ENCODE results near the gene SPO11. TPM values are rescaled to one million over a fixed set of nuclear protein-coding genes. Genes with fewer than 3 reads are reported as not detected.

Gene SPO11
- total RNA-seq, 6 experiments from 2014 or later = not detected

GRCh38 chr20:57325632-57326356 is 3.8 kb upstream of the SPO11 start:
- TF ChIP-seq CTCF (IDR thresholded peaks at IDR 0.05) = no peak
- no peak for TF ChIP-seq POLR2A (IDR thresholded peaks at IDR 0.05)
- no peaks in the 10 kb centered on the region for H3K36me3 ChIP-seq
- no peaks in the 10 kb centered on the region for H3K27me3 ChIP-seq
- H3K4me3 ChIP-seq = no peak overlapping the region
- 76% methylated on average over 11 of the region's 12 CpGs for WGBS (ENCODE audit: insufficient coverage, low coverage, low lambda C conversion rate, missing lambda C conversion rate)
- no peak overlapping the region for H3K27ac ChIP-seq
- intact Hi-C loops (cut with DNase I) = no loop called here
- no peaks in the 10 kb centered on the region for H3K9me3 ChIP-seq
- ATAC-seq (no peak), DNase-seq (no peak)
- H3K4me1 ChIP-seq = no peaks in the 10 kb centered on the region

- no peak for ATAC-seq
- DNase-seq = no peak
- intact Hi-C loops (cut with DNase I) = no loop called here
Measured at GRCh38 chr20:57326667-57327455, 2.7 kb upstream of the SPO11 start.

GRCh38 chr20:57327820-57328219 is 1.8 kb upstream of the SPO11 start:
- intact Hi-C loops (cut with DNase I) = no loop called here
- H3K4me1 ChIP-seq = no peaks in the 10 kb centered on the region

More at GRCh38 chr20:57326667-57327455, 2.7 kb upstream of the SPO11 start:
- Histone ChIP-seq H3K27ac (no peak overlapping the region), H3K27me3 (peaks cover 0 to 4% of the 10 kb centered on the region in 2 donors), H3K4me1 (no peaks in the 10 kb centered on the region), H3K9me3 (no peaks in the 10 kb centered on the region), H3K36me3 (no peaks in the 10 kb centered on the region), H3K4me3 (no peak overlapping the region)
- TF ChIP-seq CTCF (IDR thresholded peaks at IDR 0.05) = no peak
- TF ChIP-seq POLR2A (IDR thresholded peaks at IDR 0.05) = no peak
- 33% methylated on average over 7 of the region's 8 CpGs for WGBS (ENCODE audit: insufficient coverage, low coverage, low lambda C conversion rate, missing lambda C conversion rate)

DNA sequence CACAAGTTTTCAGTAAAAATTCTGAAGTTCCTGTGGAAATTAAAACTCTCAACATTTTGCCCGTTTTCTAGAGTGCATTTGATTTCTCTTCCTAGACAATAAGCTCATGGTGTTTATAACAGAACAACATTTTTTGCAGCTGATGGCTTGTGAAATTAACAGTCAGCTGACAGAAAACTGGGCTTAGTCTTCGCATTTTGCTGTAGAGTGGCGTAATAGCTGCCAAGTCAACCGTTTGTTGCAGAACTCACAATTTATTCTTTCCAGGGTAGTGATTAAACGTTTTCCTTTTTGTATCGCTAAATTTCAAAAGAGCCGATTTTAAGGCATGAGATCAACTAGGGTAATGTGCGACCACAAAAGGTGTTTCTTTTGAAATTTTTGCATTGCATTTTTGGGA is 1.4 kb downstream of the SPO11 start:
- TF ChIP-seq CTCF (IDR thresholded peaks at IDR 0.05) (no peak), POLR2A (IDR thresholded peaks at IDR 0.05) (no peak)
- Histone ChIP-seq H3K27me3 (peaks cover 0 to 9% of the 10 kb centered on the region in 2 donors), H3K9me3 (no peaks in the 10 kb centered on the region)

More at GRCh38 chr20:57327820-57328219, 1.8 kb upstream of the SPO11 start:
- Histone ChIP-seq H3K27me3 (peaks cover 0 to 9% of the 10 kb centered on the region in 2 donors), H3K4me3 (no peak overlapping the region), H3K9me3 (no peaks in the 10 kb centered on the region), H3K36me3 (no peaks in the 10 kb centered on the region), H3K27ac (no peak overlapping the region)
- TF ChIP-seq POLR2A (IDR thresholded peaks at IDR 0.05) (no peak), CTCF (IDR thresholded peaks at IDR 0.05) (no peak)
- DNase-seq = no peak
- 60% methylated on average over 6 of the region's 6 CpGs for WGBS (ENCODE audit: insufficient coverage, low coverage, low lambda C conversion rate, missing lambda C conversion rate)
- ATAC-seq = no peak

More for the DNA sequence above, 1.4 kb downstream of the SPO11 start:
- Histone ChIP-seq H3K4me1 (no peaks in the 10 kb centered on the region), H3K27ac (no peak overlapping the region), H3K4me3 (no peak overlapping the region), H3K36me3 (no peaks in the 10 kb centered on the region)
- intact Hi-C loops (cut with DNase I) = no loop called here
- no peak for DNase-seq
- ATAC-seq = no peak
- 37% methylated on average over 8 of the region's 8 CpGs for WGBS (ENCODE audit: insufficient coverage, low coverage, low lambda C conversion rate, missing lambda C conversion rate)

Data from right lobe of liver (tissue), 6 donors.